Measurements from ENCODE around the gene CMTM2. TPM values are rescaled to one million over a fixed set of nuclear protein-coding genes. Genes with fewer than 3 reads are reported as not detected.
A peak's percentile ranks its signal among the peaks of the same experiment; 100 is the strongest.
"Not testable (repeated sequence)": the region's sequence is repeated elsewhere in the genome, so short reads cannot be mapped to it uniquely, and the experiment has no call there.

Gene CMTM2
- total RNA-seq, 1 donor from 2014 or later = 0.41 TPM

DNA sequence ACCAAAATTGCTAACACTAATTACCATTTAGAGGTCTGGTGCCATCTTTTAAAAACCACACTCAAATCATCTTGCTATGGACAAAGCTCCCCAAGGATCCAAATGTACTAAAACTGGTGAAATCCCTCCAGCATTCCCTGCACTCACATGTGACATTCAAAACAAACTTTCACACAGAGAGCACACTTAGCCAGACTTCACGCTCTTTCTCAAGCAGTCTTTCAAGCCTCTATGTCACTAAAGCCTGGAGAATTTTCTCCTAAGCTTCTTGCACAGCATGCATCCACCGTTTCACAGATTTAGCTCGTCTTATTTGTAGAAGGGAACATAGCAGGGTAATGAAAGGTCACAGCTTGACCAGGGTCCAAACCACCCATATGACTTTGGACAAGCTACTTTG lies 44.5 kb downstream of the CMTM2 start:
- peaks cover 46% of the 10 kb centered on the region for H3K4me1 Mint-ChIP-seq (ENCODE audit: unreplicated experiment)
- H3K9me3 Mint-ChIP-seq = no peaks in the 10 kb centered on the region
- peaks cover 10% of the 10 kb centered on the region for H3K36me3 Mint-ChIP-seq
- H3K4me3 Mint-ChIP-seq = no peak overlapping the region
- H3K27me3 Mint-ChIP-seq = no peaks in the 10 kb centered on the region
- TF ChIP-seq, protein P1, sequence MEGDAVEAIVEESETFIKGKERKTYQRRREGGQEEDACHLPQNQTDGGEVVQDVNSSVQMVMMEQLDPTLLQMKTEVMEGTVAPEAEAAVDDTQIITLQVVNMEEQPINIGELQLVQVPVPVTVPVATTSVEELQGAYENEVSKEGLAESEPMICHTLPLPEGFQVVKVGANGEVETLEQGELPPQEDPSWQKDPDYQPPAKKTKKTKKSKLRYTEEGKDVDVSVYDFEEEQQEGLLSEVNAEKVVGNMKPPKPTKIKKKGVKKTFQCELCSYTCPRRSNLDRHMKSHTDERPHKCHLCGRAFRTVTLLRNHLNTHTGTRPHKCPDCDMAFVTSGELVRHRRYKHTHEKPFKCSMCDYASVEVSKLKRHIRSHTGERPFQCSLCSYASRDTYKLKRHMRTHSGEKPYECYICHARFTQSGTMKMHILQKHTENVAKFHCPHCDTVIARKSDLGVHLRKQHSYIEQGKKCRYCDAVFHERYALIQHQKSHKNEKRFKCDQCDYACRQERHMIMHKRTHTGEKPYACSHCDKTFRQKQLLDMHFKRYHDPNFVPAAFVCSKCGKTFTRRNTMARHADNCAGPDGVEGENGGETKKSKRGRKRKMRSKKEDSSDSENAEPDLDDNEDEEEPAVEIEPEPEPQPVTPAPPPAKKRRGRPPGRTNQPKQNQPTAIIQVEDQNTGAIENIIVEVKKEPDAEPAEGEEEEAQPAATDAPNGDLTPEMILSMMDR (conservative IDR thresholded peaks at IDR 0.05) = no peak
- DNase-seq (ENCODE audit: extremely low spot score, unreplicated experiment) = no peak
- H3K27ac Mint-ChIP-seq = peak overlapping the region; percentile 48

DNA sequence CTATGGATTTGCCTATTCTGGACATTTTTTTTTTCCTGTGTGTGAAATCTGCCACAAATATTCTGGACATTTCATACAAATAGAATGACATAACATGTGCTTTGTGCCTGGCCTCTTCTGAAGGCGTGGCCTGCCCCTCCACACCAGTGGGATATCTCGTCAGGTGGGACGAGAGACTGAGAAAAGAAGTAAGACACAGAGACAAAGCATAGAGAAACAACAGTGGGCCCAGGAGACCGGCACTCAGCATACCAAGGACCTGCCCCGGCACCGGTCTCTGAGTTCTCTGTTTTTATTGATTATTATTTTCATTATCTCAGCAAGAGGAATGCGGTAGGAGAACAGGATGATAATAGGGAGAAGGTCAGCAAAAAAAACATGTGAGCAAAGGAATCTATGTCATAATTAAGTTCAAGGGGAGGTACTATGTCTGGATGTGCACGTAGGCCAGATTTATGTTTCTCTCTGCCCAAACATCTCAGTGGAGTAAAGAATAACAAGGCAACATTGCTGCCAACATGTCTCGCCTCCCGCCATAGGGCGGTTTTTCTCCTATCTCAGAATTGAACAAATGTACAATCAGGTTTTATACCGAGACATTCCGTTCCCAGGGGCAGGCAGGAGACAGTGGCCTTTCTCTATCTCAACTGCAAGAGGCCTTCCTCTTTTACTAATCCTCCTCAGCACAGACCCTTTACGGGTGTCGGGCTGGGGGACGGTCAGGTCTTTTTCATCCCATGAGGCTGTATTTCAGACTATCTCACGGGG lies 48.5 kb downstream of the CMTM2 start:
- H3K27me3 Mint-ChIP-seq; H3K36me3 Mint-ChIP-seq; DNase-seq (ENCODE audit: extremely low spot score, unreplicated experiment); H3K4me3 Mint-ChIP-seq; H3K9me3 Mint-ChIP-seq: not testable (repeated sequence)
- peaks cover 21% of the 10 kb centered on the region for H3K4me1 Mint-ChIP-seq (ENCODE audit: unreplicated experiment)
- peak overlapping the region; percentile 24 for H3K27ac Mint-ChIP-seq

DNA sequence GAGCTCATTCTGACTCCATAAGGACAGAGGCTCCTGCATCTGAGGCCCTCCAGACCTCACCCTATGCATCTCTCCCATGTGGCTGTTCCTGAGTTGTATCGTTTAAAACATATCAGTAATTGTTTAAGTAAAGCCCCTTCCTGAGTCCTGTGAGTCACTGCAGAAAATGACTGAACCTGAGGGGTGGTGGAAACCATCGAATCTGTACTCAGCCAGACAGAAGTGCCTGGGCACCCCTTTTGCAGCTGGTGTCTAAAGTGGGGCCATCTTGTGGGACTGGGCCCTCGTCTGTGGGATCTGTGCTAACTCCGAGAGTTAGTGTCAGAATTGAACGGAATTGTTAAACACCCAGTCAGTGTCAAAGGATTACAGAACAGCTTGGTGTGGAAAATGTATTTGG lies 50.6 kb downstream of the CMTM2 start:
- DNase-seq (ENCODE audit: extremely low spot score, unreplicated experiment) = no peak
- Mint-ChIP-seq H3K9me3 (no peaks in the 10 kb centered on the region), H3K4me3 (no peak overlapping the region), H3K36me3 (peaks cover 8% of the 10 kb centered on the region), H3K27me3 (no peaks in the 10 kb centered on the region), H3K27ac (no peak overlapping the region), H3K4me1 (ENCODE audit: unreplicated experiment) (peaks cover 7% of the 10 kb centered on the region)
- TF ChIP-seq, protein P1 (conservative IDR thresholded peaks at IDR 0.05) = no peak

DNA sequence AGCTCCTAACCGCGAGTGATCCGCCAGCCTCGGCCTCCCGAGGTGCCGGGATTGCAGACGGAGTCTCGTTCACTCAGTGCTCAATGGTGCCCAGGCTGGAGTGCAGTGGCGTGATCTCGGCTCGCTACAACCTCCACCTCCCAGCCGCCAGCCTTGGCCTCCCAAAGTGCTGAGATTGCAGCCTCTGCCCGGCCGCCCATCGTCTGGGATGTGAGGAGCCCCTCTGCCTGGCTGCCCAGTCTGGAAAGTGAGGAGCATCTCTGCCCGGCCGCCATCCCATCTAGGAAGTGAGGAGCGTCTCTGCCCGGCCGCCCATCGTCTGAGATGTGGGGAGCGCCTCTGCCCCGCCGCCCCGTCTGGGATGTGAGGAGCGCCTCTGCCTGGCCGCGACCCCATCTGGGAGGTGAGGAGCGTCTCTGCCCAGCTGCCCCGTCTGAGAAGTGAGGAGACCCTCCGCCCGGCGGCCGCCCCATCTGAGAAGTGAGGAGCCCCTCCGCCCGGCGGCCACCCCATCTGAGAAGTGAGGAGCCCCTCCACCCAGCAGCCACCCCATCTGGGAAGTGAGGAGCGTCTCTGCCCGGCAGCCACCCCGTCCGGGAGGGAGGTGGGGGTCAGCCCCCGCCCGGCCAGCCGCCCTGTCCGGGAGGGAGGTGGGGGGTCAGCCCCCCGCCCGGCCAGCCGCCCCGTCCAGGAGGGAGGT lies 51.4 kb downstream of the CMTM2 start:
- not testable (repeated sequence) for H3K36me3 Mint-ChIP-seq; H3K4me3 Mint-ChIP-seq; H3K27me3 Mint-ChIP-seq; H3K27ac Mint-ChIP-seq; H3K4me1 Mint-ChIP-seq (ENCODE audit: unreplicated experiment); DNase-seq (ENCODE audit: extremely low spot score, unreplicated experiment); H3K9me3 Mint-ChIP-seq

DNA sequence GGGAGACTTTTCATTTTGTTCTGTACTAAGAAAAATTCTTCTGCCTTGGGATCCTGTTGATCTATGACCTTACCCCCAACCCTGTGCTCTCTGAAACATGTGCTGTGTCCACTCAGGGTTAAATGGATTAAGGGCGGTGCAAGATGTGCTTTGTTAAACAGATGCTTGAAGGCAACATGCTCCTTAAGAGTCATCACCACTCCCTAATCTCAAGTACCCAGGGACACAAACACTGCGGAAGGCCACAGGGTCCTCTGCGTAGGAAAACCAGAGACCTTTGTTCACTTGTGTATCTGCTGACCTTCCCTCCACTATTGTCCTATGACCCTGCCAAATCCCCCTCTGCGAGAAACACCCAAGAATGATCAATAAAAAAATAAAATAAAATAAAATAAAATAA lies 52.3 kb downstream of the CMTM2 start:
- not testable (repeated sequence) for H3K27me3 Mint-ChIP-seq; H3K9me3 Mint-ChIP-seq; H3K27ac Mint-ChIP-seq; DNase-seq (ENCODE audit: extremely low spot score, unreplicated experiment); H3K36me3 Mint-ChIP-seq; H3K4me1 Mint-ChIP-seq (ENCODE audit: unreplicated experiment); H3K4me3 Mint-ChIP-seq

DNA sequence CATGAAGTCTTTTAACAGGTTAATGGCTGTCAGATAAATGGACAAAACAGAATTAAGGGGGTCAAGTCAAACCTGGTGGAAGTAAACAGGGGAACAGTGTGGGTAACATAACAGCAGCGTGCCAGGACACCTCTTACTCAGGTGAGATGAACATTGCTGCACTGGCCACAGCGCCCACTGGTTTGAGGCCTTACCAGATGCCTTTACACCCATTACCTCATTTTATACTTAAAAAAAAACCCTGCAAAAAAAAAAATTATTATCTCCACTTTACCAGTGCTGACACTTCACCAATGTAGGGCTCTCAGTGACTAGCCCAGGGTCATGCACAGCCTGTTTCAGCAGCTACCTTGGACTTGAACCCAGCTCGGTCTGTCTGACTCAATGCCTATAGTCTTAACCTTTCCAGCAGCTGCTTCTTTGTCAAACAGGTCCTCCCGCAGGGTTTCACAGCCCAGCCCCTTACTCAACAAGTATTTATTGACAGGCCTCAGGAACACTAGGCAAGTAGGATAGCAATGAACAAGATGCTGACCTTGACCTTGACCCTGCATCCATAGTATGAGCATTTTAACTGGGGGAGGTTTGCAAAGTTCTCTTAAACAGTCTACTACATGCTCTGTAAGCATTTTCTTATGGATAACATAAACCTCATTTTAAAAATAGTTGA lies 55.4 kb downstream of the CMTM2 start:
- no peak for DNase-seq (ENCODE audit: extremely low spot score, unreplicated experiment)
- H3K4me3 Mint-ChIP-seq = no peak overlapping the region
- no peaks in the 10 kb centered on the region for H3K27me3 Mint-ChIP-seq
- no peaks in the 10 kb centered on the region for H3K9me3 Mint-ChIP-seq
- peaks cover 8% of the 10 kb centered on the region for H3K36me3 Mint-ChIP-seq
- peaks cover 8% of the 10 kb centered on the region for H3K4me1 Mint-ChIP-seq (ENCODE audit: unreplicated experiment)
- H3K27ac Mint-ChIP-seq = no peak overlapping the region
- TF ChIP-seq, protein P1 (conservative IDR thresholded peaks at IDR 0.05) = no peak

DNA sequence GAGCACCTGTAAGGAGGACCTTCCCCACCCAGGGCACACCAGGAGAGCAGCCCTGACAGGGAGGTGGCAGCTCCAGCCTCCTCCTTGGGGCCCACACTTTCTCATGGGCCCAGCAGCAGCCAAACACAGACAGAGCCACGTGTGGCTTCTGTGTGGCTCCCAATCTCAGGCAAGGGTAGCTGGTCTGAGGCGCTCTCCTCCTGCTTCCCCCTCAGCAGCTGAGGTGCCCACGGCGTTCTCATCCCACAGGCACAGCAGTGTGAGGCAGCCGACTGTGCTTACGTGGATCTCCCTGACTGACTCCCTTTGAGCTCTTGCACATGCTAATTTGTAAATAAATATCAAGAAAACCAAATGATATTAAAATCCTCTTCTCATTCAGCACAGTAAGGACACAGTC lies 56.1 kb downstream of the CMTM2 start:
- H3K9me3 Mint-ChIP-seq = no peaks in the 10 kb centered on the region
- no peak overlapping the region for H3K4me3 Mint-ChIP-seq
- peaks cover 8% of the 10 kb centered on the region for H3K36me3 Mint-ChIP-seq
- no peak overlapping the region for H3K27ac Mint-ChIP-seq
- DNase-seq (ENCODE audit: extremely low spot score, unreplicated experiment) = no peak
- no peaks in the 10 kb centered on the region for H3K27me3 Mint-ChIP-seq
- TF ChIP-seq, protein P1 (conservative IDR thresholded peaks at IDR 0.05) = no peak
- peaks cover 8% of the 10 kb centered on the region for H3K4me1 Mint-ChIP-seq (ENCODE audit: unreplicated experiment)
